HG03565 (cell line): Measurements from ENCODE around the gene AUH.
"Not testable (repeated sequence)": the region's sequence is repeated elsewhere in the genome, so short reads cannot be mapped to it uniquely, and the experiment has no call there.

Experiments used
- ATAC-seq: cut with Tn5 transposase; IDR thresholded peaks from one replicate; pipeline ENCODE4 v1.9.1; 2021; ENCODE audit warnings: mild to moderate bottlenecking, moderate library complexity; ENCODE audit not compliant: unreplicated experiment

The AUH gene

GRCh38 chr9:91212596-91213243 lies 149.0 kb downstream of the AUH start:
- no peak for ATAC-seq

DNA sequence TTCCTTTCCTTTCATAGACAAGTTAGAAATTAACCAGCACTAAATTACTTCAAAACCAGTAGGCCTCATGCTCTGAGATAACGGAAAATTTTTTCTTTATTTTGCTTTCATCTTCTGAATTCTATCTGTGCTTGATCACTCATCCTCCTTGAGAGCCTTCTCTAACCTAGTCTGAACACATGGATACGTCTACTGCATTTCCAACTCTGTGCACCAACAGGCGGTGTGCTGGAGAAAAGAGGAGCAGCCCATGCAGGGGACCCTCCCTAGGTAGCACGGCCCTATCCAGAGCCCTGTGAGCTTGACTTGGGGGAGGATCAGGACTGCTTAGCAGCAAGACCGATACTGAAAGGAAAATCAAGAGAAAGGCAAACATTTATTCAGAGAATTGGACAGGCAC lies 149.8 kb downstream of the AUH start:
- ATAC-seq: no peak

DNA sequence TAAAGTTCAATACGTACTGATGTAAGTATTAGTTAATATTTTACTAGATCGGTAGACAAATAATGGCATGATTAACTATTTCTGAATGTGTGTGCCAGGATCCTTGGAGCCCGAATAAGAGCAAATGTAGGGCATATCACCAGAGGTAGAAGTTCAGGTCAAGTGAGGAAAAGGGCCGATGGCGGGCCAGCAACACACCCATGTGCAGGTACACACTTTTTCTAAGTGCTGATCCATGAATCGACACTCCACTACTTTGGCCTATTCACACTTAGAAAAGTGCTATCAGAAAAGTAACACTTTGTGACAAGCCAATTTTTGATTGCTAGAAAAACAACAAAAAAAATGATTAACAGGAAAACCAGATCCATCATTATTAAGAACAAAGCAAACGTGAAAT lies 150.3 kb downstream of the AUH start:
- ATAC-seq: no peak

DNA sequence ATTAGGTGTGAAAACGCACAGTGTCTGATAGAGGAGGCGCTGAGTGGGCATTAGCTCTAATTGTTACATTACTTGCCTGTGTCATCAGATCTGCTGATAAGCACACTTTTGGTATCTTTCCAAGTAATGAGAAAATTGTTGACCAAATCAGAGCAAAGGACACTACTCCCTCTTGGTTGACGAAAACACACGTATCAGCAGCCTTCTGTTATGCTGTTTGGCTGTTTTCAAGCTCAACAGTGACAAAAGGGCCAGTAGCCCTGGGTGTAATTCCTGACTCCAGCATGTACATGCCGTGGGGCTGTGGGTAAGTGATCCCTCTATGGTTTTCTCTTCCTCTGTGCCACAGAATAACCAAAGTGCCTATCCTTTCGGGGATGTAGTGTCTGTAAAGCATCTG lies 151.4 kb downstream of the AUH start:
- no peak for ATAC-seq

- ATAC-seq: no peak
Observed at GRCh38 chr9:91208837-91209236, 152.9 kb downstream of the AUH start.

- no peak for ATAC-seq
Observed at GRCh38 chr9:91208419-91208745, 153.3 kb downstream of the AUH start.

DNA sequence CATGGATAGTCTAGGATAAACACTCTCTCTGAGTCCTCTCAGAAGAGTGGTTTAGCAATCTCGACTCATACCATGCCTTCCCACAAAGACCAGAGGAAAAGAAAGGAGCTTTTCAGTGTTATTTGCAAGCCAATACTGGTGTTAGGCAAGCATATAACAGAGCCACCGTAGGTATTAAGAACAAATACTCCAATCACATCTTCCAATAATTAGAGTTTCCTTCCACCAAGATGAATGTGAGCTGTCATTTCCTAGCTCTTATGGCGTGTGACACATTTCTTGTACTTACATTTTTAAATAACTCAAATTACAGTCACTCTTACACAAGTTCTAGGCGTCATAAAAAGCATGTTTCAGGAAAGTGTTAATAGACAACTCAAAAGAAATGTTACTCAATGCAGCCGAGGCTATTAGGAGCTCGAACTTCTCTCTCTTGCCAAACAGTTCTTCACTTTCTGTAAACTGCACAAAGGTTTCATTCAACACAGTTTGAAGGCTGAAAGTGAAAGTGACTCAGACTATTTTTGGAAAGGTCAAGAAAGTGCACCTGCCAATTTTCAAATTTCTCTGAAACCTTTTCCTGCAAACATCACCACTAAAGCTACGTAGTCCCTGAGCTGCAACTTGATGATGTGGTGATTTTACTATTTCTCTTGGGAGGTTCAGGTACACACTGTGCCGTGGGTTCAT lies 153.8 kb downstream of the AUH start:
- ATAC-seq: peak; percentile 78

DNA sequence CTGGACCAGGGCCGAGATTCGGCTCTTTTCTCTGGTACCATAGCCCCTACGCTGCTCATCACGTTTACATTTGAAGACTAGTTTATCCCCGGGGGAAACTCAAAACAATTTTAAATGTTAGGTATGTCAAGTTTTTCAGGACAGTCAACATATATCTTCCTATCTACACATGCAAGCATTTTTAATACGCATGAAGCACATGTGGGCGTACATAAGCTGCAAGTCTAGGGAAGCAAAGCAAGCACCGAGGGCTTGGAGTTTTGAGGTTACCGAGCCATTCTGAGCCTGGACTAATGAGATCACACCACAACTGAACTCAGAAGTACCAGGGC lies 154.4 kb downstream of the AUH start:
- ATAC-seq: no peak

DNA sequence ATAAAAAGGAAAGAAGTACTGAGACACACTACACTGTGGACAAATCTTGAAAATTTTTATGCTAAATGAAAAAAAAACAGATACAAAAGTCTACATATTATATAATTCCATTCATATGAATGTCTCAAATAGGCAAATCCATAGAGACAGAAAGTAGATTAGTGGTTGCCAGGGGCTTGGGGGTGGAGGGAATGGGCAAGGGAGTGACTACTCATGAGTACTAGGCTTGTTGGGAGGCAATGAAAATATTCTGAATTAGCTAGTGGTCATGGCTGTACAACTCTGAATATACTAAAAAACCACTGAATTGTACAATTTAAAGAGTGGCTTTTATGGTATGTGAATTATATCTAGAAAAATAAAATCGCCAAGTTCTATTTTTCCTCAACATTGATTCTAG lies 154.9 kb downstream of the AUH start:
- ATAC-seq: no peak

DNA sequence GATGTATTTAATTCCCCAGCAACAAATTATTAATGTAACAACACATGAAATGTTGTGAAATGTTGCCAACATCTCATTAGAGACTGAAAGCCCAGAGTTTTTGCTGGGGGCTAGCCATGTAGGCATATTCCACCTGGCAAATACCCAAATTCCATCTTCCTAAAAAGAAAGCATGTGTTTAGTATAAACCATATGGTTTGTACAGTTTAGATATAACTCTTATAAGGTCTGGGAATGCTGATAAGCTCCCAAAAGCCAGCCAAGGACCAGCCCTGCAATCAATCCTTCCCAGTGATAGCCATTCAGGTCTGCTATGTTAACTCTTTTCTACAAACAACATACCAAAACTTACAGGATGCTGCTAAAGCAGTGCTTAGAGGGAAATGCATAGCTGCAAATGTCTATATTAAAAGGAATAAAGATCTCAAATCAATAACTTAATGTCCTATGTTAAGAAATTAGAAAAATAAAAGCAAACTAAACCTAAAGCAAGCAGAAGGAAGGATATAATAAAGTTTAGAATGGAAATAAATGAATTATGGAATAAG lies 158.9 kb downstream of the AUH start:
- no peak for ATAC-seq

DNA sequence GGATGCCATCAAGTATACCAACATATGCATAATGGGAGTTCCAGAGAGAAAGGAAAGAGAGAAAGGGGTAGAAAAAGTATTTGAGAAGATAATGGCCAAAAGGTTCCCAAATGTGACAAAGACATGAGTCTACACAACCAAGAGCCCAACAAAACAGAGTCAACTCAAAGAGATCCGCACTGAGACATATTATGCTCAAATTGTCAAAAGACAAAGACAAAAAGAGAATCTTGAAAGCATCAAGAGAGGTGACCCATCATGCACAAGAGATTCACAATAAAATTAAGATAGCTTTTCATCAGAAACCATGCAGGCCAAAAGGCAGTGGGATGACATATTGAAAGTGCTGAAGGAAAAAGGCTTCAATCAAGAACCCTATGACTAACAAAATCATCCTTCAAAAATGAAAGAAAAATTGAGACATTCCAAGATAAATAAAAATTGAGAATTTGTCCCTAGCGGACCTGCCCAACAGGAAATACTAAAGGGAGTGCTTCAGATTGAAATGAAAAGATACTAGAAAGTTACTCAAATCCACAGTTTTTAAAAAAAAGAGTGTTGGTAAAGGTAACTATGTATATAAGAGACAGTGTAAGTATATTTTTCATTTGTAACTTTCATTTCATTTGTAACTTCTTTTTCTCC lies 160.9 kb downstream of the AUH start:
- ATAC-seq: no peak

DNA sequence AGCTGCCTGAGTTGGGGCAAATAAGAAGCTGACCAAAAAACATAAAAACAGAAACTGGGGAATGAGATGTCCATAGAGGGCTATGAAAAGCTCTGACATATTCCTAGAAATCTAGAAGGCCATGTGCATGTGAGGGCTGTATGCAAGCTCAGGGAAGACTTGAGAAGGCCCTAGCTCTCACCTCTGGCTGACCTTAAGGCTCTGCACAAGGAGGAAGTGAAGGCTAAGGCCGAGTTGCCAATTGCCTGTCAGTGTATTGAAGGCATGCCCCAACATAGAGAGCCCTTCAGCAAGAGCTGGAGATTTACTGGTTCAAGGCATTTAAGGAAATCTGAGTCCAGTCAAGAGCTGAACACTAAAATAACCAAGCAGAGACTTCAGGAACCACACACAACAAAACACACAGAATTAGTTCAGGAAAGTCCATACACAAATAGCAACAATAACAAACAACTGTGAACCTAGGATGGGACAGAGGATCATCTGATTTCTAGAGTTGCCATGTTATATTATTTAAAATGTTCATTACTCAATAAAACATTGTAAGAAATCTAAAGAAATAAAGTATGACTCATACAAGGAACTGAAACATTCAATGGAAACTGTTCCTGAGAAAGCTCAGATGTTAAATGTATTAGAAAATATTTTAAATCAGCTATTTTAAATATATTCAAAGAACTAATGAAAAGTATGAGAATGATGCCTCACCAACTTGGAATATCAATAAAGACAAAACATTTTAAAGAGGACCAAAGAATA lies 161.8 kb downstream of the AUH start:
- no peak for ATAC-seq

DNA sequence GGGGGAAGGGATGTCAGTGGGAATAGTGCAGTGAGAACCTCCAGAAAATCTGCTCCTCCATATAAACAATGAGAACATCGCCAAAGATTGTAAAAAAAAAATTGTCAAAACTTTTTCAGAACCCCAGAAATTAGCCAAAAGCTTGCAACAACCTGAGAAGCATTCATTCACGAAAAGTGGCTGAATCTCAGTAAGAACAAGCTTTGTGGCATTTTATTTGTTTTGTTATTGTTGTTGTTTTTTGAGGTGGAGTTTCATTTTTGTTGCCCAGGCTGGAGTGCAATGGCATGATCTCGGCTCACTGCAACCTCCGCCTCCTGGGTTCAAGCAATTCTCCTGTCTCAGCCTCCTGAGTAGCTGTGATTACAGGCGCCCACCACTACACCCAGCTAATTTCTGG lies 162.8 kb downstream of the AUH start:
- not testable (repeated sequence) for ATAC-seq

- no peak for ATAC-seq
Observed at GRCh38 chr9:91198405-91198804, 163.3 kb downstream of the AUH start.

GRCh38 chr9:91197232-91198181 lies 164.2 kb downstream of the AUH start:
- ATAC-seq: no peak

GRCh38 chr9:91196103-91196950 lies 165.4 kb downstream of the AUH start:
- no peak for ATAC-seq

DNA sequence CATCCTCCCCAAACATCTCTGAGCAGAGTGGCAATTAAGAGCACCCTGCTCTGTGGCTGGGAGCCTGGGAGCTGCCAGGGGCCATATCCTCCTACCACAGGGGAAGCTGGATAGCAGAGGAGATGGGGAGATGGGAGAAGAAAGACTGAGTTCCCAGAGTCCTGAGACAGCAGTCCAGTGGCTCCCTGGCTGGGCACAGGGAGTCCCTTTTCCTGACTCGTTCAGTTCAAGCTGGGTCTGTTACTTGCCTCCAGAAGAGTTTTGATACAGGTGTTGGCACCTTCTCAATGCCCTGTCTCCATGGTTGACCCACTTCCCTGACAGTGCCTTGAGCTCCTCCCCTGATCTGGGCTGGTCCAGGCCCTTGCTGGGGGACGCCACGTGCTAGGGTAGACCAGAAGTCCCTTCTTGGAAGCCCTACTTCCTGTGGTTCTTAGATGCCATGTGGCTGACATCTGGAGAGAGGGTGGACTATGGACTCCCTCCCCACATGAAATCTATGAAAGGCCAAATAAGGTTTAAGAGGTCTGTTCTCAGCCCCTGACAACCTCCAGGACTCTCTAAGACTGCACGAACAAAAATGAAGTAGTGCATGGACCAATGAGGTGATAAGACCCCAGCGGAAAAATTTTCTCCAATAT lies 166.2 kb downstream of the AUH start:
- ATAC-seq: no peak

DNA sequence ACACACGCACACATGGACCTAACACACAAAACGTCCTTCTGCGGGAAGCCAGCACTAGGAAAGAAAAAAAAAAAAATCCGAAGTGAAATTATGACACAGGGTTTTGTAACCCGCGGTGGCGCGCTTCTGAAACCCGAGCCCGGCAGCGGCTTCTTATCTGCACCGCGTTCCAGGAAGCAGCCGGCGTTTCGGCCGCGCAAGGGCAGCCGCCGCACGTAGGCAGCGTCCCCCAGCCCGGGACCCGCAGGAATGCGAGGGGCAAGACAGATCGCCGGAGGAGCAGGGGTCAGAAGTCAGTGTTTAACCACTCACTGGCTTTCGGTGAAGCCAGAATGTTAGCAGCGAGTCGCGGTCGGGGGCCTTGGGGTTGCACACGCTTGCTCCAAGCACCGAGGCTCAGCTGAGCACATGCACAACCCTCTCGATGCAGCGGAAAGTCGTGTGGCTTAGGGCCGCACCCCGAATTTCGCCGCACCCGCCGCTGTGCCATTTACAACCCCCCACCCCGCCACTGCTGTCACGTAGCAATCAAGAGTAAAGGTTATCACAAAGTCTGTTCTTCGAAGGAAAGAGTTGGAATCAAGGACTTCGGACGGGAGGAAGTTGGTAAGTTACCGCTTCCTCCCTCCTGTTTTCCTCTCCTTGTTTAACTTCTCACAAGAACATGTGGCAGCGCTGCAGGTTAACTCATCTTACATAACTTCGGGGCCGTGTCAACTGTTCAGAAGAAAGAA lies 167.9 kb downstream of the AUH start:
- peak; percentile 45 for ATAC-seq
